H1 (cell line): ENCODE data around the gene CRAT. TPM values are rescaled to one million over a fixed set of nuclear protein-coding genes. Genes with fewer than 3 reads are reported as not detected.

Source experiments
- CTCF ChIA-PET: fragments of 300-600 bp; sonication (Branson Sonifier 250); formaldehyde crosslinking; loops from one replicate; lab custom pipeline; 2021; ENCODE audit not compliant: partially characterized antibody; lab: Charles Lee
- POLR2A ChIA-PET: fragments of 300-600 bp; sonication (Branson Sonifier 250); formaldehyde crosslinking; loops from one replicate; lab custom pipeline; 2021; ENCODE audit warnings: inconsistent platforms; ENCODE audit not compliant: partially characterized antibody; lab: Charles Lee
- DNase-seq, 2 experiments: peaks; one replicate each; pipeline versions ENCODE4 v3.0.0 to v3.0.0-alpha.2; 2010 to 2022; ENCODE audit warnings: low spot score in 2 of 2, low read depth in 1 of 2, mixed read lengths in 1 of 2
- FAIRE-seq: peaks from 2 replicates; lab custom pipeline; 2011; peaks lifted over from hg19 to GRCh38; lab: Jason Lieb, UNC
- H2AFZ ChIP-seq: 2 replicates; pipeline ENCODE4 v1.8.1; 2012; ENCODE audit warnings: low read length, inconsistent platforms
- H2AK5ac ChIP-seq: 2 replicates; pipeline ENCODE4 v1.6.1; 2013; ENCODE audit warnings: low read depth, low read length
- H2BK120ac ChIP-seq: replicated peaks from 2 replicates; pipeline ENCODE3; 2013; ENCODE audit warnings: low read depth, low read length, inconsistent platforms
- H2BK12ac ChIP-seq: 2 replicates; pipeline ENCODE4 v1.6.1; 2013; ENCODE audit warnings: low read depth, low read length
- H2BK15ac ChIP-seq: 2 replicates; pipeline ENCODE4 v1.6.1; 2013; ENCODE audit warnings: low read length
- H2BK20ac ChIP-seq: 2 replicates; pipeline ENCODE4 v1.6.1; 2013; ENCODE audit warnings: low read length
- H2BK5ac ChIP-seq: 2 replicates; pipeline ENCODE4 v1.6.1; 2013; ENCODE audit warnings: low read depth, low read length
- H3K14ac ChIP-seq: 2 replicates; pipeline ENCODE4 v1.6.1; 2013; ENCODE audit warnings: inconsistent platforms; ENCODE audit not compliant: insufficient read length
- H3K18ac ChIP-seq: 2 replicates; pipeline ENCODE4 v1.6.1; 2013; ENCODE audit warnings: low read length; ENCODE audit errors: extremely low read depth
- H3K23ac ChIP-seq: 2 replicates; pipeline ENCODE4 v1.6.1; 2013; ENCODE audit warnings: inconsistent platforms; ENCODE audit not compliant: insufficient read length
- H3K23me2 ChIP-seq: 2 replicates; pipeline ENCODE4 v1.6.1; 2013; ENCODE audit warnings: low read depth, low read length
- H3K27ac ChIP-seq: 2 replicates; pipeline ENCODE4 v1.6.1; 2011; ENCODE audit warnings: low read depth, low read length, inconsistent platforms
- H3K27me3 ChIP-seq, 4 experiments: replicated peaks in 1 of 4; 1 replicate in 1 of 4; 2 replicates in 3 of 4; pipeline versions ENCODE4 v1.6.1 to v1.8.1; 2011 to 2013; ENCODE audit warnings: low read length in 3 of 4, mild to moderate bottlenecking in 3 of 4, inconsistent platforms in 2 of 4, mixed read lengths in 2 of 4, moderate library complexity in 1 of 4; ENCODE audit not compliant: control insufficient read depth in 3 of 4, insufficient read depth in 3 of 4; ENCODE audit errors: extremely low read depth in 1 of 4
- H3K36me3 ChIP-seq, 4 experiments: 2 replicates each; pipeline versions ENCODE4 v1.6.1 to v1.8.1; 2011 to 2013; ENCODE audit warnings: mild to moderate bottlenecking in 4 of 4, low read length in 3 of 4, moderate library complexity in 2 of 4, control low read depth in 1 of 4, inconsistent platforms in 1 of 4; ENCODE audit not compliant: insufficient read depth in 4 of 4, control insufficient read depth in 2 of 4
- H3K4ac ChIP-seq: replicated peaks from 2 replicates; pipeline ENCODE3; 2013; ENCODE audit warnings: low read length, low read depth, mixed read lengths, inconsistent platforms; ENCODE audit not compliant: insufficient read length
- H3K4me1 ChIP-seq, 4 experiments: replicated peaks in 1 of 4; 1 replicate in 1 of 4; 2 replicates in 3 of 4; pipeline versions ENCODE4 v1.6.1 to v1.8.1; 2011 to 2013; ENCODE audit warnings: low read length in 3 of 4, inconsistent platforms in 2 of 4, mixed read lengths in 1 of 4; ENCODE audit not compliant: insufficient read depth in 4 of 4, control insufficient read depth in 3 of 4
- H3K4me2 ChIP-seq, 2 experiments: 2 replicates each; pipeline versions ENCODE4 v1.6.1 to v1.8.1; 2011 to 2013; ENCODE audit warnings: low read depth in 2 of 2, low read length in 2 of 2, control low read depth in 1 of 2, inconsistent platforms in 1 of 2, mild to moderate bottlenecking in 1 of 2; ENCODE audit not compliant: insufficient read depth in 1 of 2
- H3K4me3 ChIP-seq, 4 experiments: fragments of 200-600, 300-600 bp in 1 of 4; sonication (generic), shearing (Covaris generic), sonication (Bioruptor Twin) in 1 of 4; 2 replicates each; pipeline versions ENCODE4 v1.5.1 to v1.8.1; 2011 to 2016; ENCODE audit warnings: low read length in 4 of 4, low read depth in 3 of 4, control low read depth in 2 of 4, inconsistent platforms in 2 of 4, mild to moderate bottlenecking in 2 of 4, mixed read lengths in 1 of 4, moderate library complexity in 1 of 4; ENCODE audit not compliant: insufficient read depth in 2 of 4; ENCODE audit errors: extremely low read depth in 1 of 4
- H3K56ac ChIP-seq: replicated peaks from 2 replicates; pipeline ENCODE3; 2013; ENCODE audit warnings: low read depth, mild to moderate bottlenecking, mixed read lengths, low read length, inconsistent platforms; ENCODE audit not compliant: insufficient read length
- H3K79me1 ChIP-seq: 2 replicates; pipeline ENCODE4 v1.6.1; 2013; ENCODE audit warnings: low read depth, low read length, control low read depth
- H3K79me2 ChIP-seq, 2 experiments: 2 replicates each; pipeline versions ENCODE4 v1.6.1 to v1.8.1; 2012 to 2013; ENCODE audit warnings: low read length in 2 of 2, mild to moderate bottlenecking in 2 of 2, inconsistent platforms in 1 of 2; ENCODE audit not compliant: insufficient read depth in 2 of 2, control insufficient read depth in 1 of 2
- H3K9ac ChIP-seq, 4 experiments: replicated peaks in 1 of 4; 1 replicate in 1 of 4; 2 replicates in 3 of 4; pipeline versions ENCODE4 v1.6.1 to v1.8.1; 2011 to 2013; ENCODE audit warnings: low read depth in 3 of 4, low read length in 3 of 4, control low read depth in 2 of 4, mild to moderate bottlenecking in 2 of 4, moderate library complexity in 2 of 4, inconsistent platforms in 1 of 4; ENCODE audit errors: extremely low read depth in 1 of 4
- H3K9me3 ChIP-seq, 2 experiments: 2 replicates each; pipeline versions ENCODE4 v1.6.1 to v1.8.1; 2012 to 2013; ENCODE audit warnings: mild to moderate bottlenecking in 2 of 2, moderate library complexity in 2 of 2, control low read depth in 1 of 2, inconsistent platforms in 1 of 2, low read depth in 1 of 2, low read length in 1 of 2, mixed read lengths in 1 of 2; ENCODE audit not compliant: insufficient read depth in 2 of 2
- H4K20me1 ChIP-seq, 2 experiments: replicated peaks in 1 of 2; 2 replicates each; pipeline versions ENCODE3 to v1.8.1; 2011 to 2013; ENCODE audit warnings: inconsistent platforms in 2 of 2, low read length in 2 of 2, mild to moderate bottlenecking in 1 of 2; ENCODE audit not compliant: insufficient read depth in 2 of 2, control insufficient read depth in 1 of 2
- H4K5ac ChIP-seq: 2 replicates; pipeline ENCODE4 v1.6.1; 2013; ENCODE audit warnings: low read length, low read depth, mixed read lengths, inconsistent platforms; ENCODE audit not compliant: insufficient read length
- H4K8ac ChIP-seq: 2 replicates; pipeline ENCODE4 v1.8.0; 2013; ENCODE audit warnings: mild to moderate bottlenecking, moderate library complexity, low read length, inconsistent platforms; ENCODE audit not compliant: insufficient read depth; ENCODE audit errors: extremely low read depth
- H4K91ac ChIP-seq: replicated peaks from 2 replicates; pipeline ENCODE3; 2013; ENCODE audit warnings: low read length, mixed read lengths, inconsistent platforms; ENCODE audit not compliant: insufficient read length
- ATF3 ChIP-seq: IDR thresholded peaks from 2 replicates; pipeline ENCODE4 v1.6.1; 2011; ENCODE audit warnings: low read depth, mild to moderate bottlenecking, low read length; ENCODE audit not compliant: insufficient read depth
- CHD1 ChIP-seq: IDR thresholded peaks from 2 replicates; pipeline ENCODE4 v1.6.1; 2012; ENCODE audit warnings: low read depth, low read length, improper control_type of control experiment
- HDAC2 ChIP-seq, 2 experiments: fragments of 300-600 bp in 1 of 2; sonication (generic) in 1 of 2; IDR thresholded peaks; 2 replicates each; pipeline ENCODE4 v1.6.1; 2011 to 2012; ENCODE audit warnings: low read depth in 2 of 2, low read length in 2 of 2, mild to moderate bottlenecking in 2 of 2, moderate library complexity in 2 of 2, borderline replicate concordance in 1 of 2, inconsistent platforms in 1 of 2
- HDAC6 ChIP-seq: IDR thresholded peaks from one replicate; pipeline ENCODE4 v1.7.1; 2012; ENCODE audit warnings: low read depth, mild to moderate bottlenecking, inconsistent platforms, low read length, moderate library complexity
- JUN ChIP-seq: IDR thresholded peaks from 2 replicates; pipeline ENCODE4 v1.6.1; 2011; ENCODE audit warnings: low read depth, mild to moderate bottlenecking, improper control_type of control experiment, low read length
- NRF1 ChIP-seq: IDR thresholded peaks from 2 replicates; pipeline ENCODE4 v1.6.1; 2011; ENCODE audit warnings: mild to moderate bottlenecking, low read depth, low read length, improper control_type of control experiment
- POLR2A ChIP-seq, 2 experiments: IDR thresholded peaks; 1 replicate in 1 of 2; 2 replicates in 1 of 2; pipeline ENCODE4 v1.6.1; 2011; ENCODE audit warnings: low read depth in 2 of 2, low read length in 2 of 2, mild to moderate bottlenecking in 2 of 2; ENCODE audit errors: control extremely low read depth in 1 of 2
- RAD21 ChIP-seq, 2 experiments: IDR thresholded peaks in 1 of 2; conservative IDR thresholded peaks in 1 of 2; 2 replicates each; pipeline ENCODE4 v1.6.1; 2011; ENCODE audit warnings: low read depth in 2 of 2, low read length in 2 of 2, improper control_type of control experiment in 1 of 2, inconsistent platforms in 1 of 2, mild to moderate bottlenecking in 1 of 2, moderate library complexity in 1 of 2
- RFX5 ChIP-seq: IDR thresholded peaks from 2 replicates; pipeline ENCODE4 v1.6.1; 2011; ENCODE audit warnings: low read depth, low read length, improper control_type of control experiment, borderline replicate concordance
- RXRA ChIP-seq: IDR thresholded peaks from 2 replicates; pipeline ENCODE4 v1.6.1; 2011; ENCODE audit warnings: low read depth, mild to moderate bottlenecking, low read length, moderate library complexity; ENCODE audit not compliant: insufficient read depth
- SAP30 ChIP-seq: fragments of 300-600 bp; sonication (generic); IDR thresholded peaks from 2 replicates; pipeline ENCODE4 v1.7.1; 2012; ENCODE audit warnings: low read length, moderate library complexity, mild to moderate bottlenecking, inconsistent platforms; ENCODE audit not compliant: insufficient read depth, insufficient replicate concordance
- SP2 ChIP-seq: IDR thresholded peaks from 2 replicates; pipeline ENCODE4 v1.6.1; 2012; ENCODE audit warnings: mild to moderate bottlenecking, low read length, inconsistent platforms
- YY1 ChIP-seq: IDR thresholded peaks from 2 replicates; pipeline ENCODE4 v1.6.1; 2011; ENCODE audit warnings: low read depth, mild to moderate bottlenecking, low read length
- WGBS, 2 experiments: shearing (Covaris generic) in 1 of 2; methylation state at CpG; one replicate each; pipeline versions ENCODE4 v1.1.6 to v1.1.7; 2013 to 2015; ENCODE audit warnings: low lambda C conversion rate in 2 of 2, mixed read lengths in 2 of 2, inconsistent platforms in 1 of 2, low coverage in 1 of 2, missing lambda C conversion rate in 1 of 2; ENCODE audit not compliant: insufficient replicate concordance in 2 of 2, insufficient coverage in 1 of 2, insufficient read length in 1 of 2; ENCODE audit errors: extremely low coverage in 1 of 2, missing lambda C conversion rate in 1 of 2; 5-methylcytosine and 5-hydroxymethylcytosine counted together
- polyA plus RNA-seq, 7 experiments: library from polyadenylated mRNA; depleted of rRNA in 3 of 7; stranded (reverse) in 5 of 7; unstranded in 2 of 7; fragments of >200 nt in 5 of 7; fragments of 200-250 nt in 2 of 7; gene quantifications; 1 replicate in 5 of 7; 2 replicates in 1 of 7; 4 replicates in 1 of 7; pipeline versions ENCODE4 v1.2.1 to v1.2.3, GENCODE V29; 2011 to 2013; ENCODE audit warnings: missing spikeins in 2 of 7, mixed read lengths in 2 of 7
- total RNA-seq: library from RNA; stranded (reverse); fragmentation: NEBNext Ultra II Directional; extraction: Animal tissue kit (Norgen Biotek cat#: 25700); gene quantifications from 2 replicates; pipeline ENCODE4 v1.2.1, GENCODE V29; 2021

CRAT gene
- total and polyA plus RNA-seq, 2 of the 8 experiments (the other 6 are each of a cell fraction or from before 2014, with no cell fraction given): 8.2 to 17.3 TPM

DNA sequence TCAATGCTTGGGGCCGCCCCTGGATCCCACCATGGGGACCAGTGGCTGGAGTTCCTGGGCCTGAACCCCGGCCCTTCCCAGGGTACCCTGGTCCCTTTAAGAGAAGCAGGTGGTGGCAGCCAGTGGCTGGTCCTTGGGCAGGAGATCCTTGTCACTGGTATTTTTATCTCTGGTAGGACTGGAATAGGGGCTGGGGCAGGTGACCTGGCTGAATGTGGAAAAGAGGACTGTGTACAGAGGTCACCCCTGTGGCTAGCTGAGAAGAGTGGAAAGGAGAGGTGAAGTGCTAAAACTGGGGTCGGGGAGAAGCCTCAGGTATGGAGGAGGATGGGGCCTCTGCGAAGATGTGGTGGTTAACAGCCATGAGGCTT lies 7.0 kb downstream of the CRAT start:
- Histone ChIP-seq H3K27me3 (peaks cover 0 to 6% (median 4%) of the 10 kb centered on the region in 4 experiments; a peak in 4 of 7 replicates), H2BK15ac (no peak overlapping the region), H3K27ac (no peak overlapping the region), H3K79me1 (no peaks in the 10 kb centered on the region), H2BK5ac (no peak overlapping the region), H3K36me3 (no peaks in the 10 kb centered on the region), H3K23ac (no peak overlapping the region), H3K4me1 (peaks cover 0 to 5% (median 1%) of the 10 kb centered on the region in 4 experiments; a peak in 2 of 7 replicates), H3K9me3 (no peaks in the 10 kb centered on the region), H3K23me2 (no peaks in the 10 kb centered on the region), H2BK120ac (no peak overlapping the region), H3K79me2 (no peaks in the 10 kb centered on the region), H3K4me2 (no peak overlapping the region), H3K4me3 (no peak overlapping the region), H3K18ac (no peak overlapping the region), H4K8ac (no peak overlapping the region), H2BK20ac (no peak overlapping the region), H2AK5ac (no peak overlapping the region), H3K4ac (no peak overlapping the region), H2AFZ (no peak overlapping the region), H3K14ac (no peak overlapping the region), H3K56ac (no peak overlapping the region), H2BK12ac (no peak overlapping the region), H3K9ac (no peak overlapping the region), H4K20me1 (no peaks in the 10 kb centered on the region), H4K5ac (no peak overlapping the region), H4K91ac (no peak overlapping the region)
- DNase-seq (no peak), FAIRE-seq (no peak)
- POLR2A ChIA-PET: interaction anchor here (0.6 to 1.0 kb wide), 2 partner anchors 11 to 65 kb away, joined by 3 read pairs; no protein-coding TSS in a partner anchor
- 78% methylated on average over 4 of the region's 4 CpGs; no CpG with 5 or more reads in 1 of the 2 experiments for WGBS, 2 experiments
- CTCF ChIA-PET: interaction anchor here (0.6 to 2.0 kb wide), 10 partner anchors 9 to 510 kb away, joined by 3 to 12 read pairs (median 4); no protein-coding TSS in a partner anchor
- TF ChIP-seq JUN (no peak), RXRA (no peak), RFX5 (no peak), SAP30 (no peak), NRF1 (no peak), POLR2A (IDR thresholded peaks at IDR 0.05; ENCODE audit: control extremely low read depth in 1 of 2, low read depth in 2 of 2, low read length in 2 of 2) (no peak), HDAC2 (IDR thresholded peaks at IDR 0.05; ENCODE audit: borderline replicate concordance in 1 of 2, low read depth in 2 of 2, low read length in 2 of 2) (no peak), ATF3 (no peak), CHD1 (no peak), SP2 (no peak), RAD21 (IDR thresholded peaks at IDR 0.05 in 1 of 2, conservative IDR thresholded peaks at IDR 0.05 in 1 of 2; ENCODE audit: low read depth in 2 of 2, low read length in 2 of 2) (no peak), YY1 (no peak), HDAC6 (no peak)
